ENCODE measurements around the gene CYB561. TPM values are rescaled to one million over a fixed set of nuclear protein-coding genes. Genes with fewer than 3 reads are reported as not detected.

Gene CYB561
- total RNA-seq, 2 experiments from 2014 or later: 2.2 to 13.6 TPM

DNA sequence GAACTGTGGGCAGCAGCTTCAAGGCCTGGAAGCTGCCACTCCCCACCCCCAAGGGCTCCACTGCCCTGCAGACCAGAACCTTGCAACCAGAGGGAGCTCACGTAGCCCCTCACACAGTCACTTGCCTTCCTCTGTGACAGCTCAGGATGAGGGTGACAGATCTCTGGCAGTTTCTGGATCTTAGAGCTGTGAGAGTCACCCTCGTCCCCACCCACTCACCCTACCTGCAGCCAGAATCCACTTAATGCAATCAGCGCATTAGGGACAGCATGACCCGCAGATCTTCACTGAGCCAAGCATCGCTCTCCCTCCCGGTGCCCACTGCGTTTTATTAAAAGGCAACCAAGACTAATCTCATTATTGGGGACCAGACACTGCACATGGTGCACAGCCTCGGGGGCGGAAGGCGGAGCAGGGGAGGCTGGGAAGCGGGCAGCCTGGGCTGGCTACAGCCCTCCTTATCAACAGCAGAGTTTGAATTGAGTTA is 3.5 kb downstream of the CYB561 start:
- H3K9me3 Mint-ChIP-seq (ENCODE audit: low read depth): no peaks in the 10 kb centered on the region
- ATAC-seq (no peak), DNase-seq (no peak)
- H3K4me1 Mint-ChIP-seq: peaks cover 34% of the 10 kb centered on the region
- H3K36me3 Mint-ChIP-seq: peaks cover 2% of the 10 kb centered on the region
- no peak overlapping the region for H3K27ac Mint-ChIP-seq
- CTCF ChIA-PET: interaction anchor here (1.1 to 11.4 kb wide), 4 partner anchors 12 to 170 kb away, joined by 3 to 185 read pairs (median 48); partner anchors contain the start of gene ACE
- H3K4me3 Mint-ChIP-seq: no peak overlapping the region
- peaks cover 3% of the 10 kb centered on the region for H3K27me3 Mint-ChIP-seq

DNA sequence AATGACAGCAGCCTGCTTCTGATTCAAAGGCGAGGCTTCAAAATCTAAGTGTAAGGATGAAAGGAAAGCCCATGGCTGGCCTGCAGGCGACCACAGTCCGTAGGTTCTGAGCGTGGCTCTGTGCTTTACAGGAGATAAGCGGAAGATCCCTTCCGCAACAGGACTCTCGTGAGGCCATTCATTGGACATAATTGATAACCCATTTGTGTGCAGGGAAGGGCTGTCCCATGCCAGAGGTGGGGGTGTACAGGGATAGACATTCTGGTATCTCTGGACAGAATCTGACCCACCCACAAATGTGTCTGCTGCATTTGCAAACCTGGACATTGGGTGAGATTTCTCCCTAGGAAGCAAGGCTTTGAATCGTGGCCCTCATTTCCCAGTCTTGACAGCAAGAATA is 4.0 kb downstream of the CYB561 start:
- H3K4me1 Mint-ChIP-seq: peaks cover 29% of the 10 kb centered on the region
- no peaks in the 10 kb centered on the region for H3K9me3 Mint-ChIP-seq (ENCODE audit: low read depth)
- CTCF ChIA-PET: interaction anchor here (5.2 to 11.4 kb wide), 3 partner anchors 11 to 170 kb away, joined by 29 to 185 read pairs (median 67); partner anchors contain the start of gene ACE
- no peak overlapping the region for H3K4me3 Mint-ChIP-seq
- DNase-seq: no peak
- no peak for ATAC-seq
- peaks cover 2% of the 10 kb centered on the region for H3K36me3 Mint-ChIP-seq
- peaks cover 3% of the 10 kb centered on the region for H3K27me3 Mint-ChIP-seq
- H3K27ac Mint-ChIP-seq: no peak overlapping the region

DNA sequence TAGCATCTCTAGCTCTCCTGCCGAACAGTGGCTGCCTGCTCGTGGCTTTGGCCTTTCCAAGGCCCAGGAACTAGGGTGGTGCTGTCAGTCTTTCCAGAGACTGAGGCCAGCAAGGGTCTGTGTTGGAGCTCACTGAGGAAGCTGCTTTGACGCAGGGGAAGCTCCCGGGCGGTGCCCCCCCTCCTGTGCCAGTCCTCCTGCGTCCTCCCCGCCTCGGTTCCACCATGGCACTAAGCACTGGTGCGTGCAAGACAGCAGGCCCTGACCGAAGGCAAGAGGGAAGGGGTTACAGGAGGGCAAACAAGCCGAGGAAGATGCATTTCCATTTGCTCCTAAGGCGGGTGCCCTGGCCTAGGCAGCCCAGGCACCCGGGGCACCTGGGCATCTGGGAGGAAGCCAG is 4.5 kb downstream of the CYB561 start:
- Mint-ChIP-seq H3K4me1 (peaks cover 29% of the 10 kb centered on the region), H3K36me3 (peaks cover 2% of the 10 kb centered on the region), H3K4me3 (no peak overlapping the region), H3K27me3 (peaks cover 3% of the 10 kb centered on the region), H3K27ac (no peak overlapping the region), H3K9me3 (ENCODE audit: low read depth) (no peaks in the 10 kb centered on the region)
- CTCF ChIA-PET: interaction anchor here (1.0 to 11.4 kb wide), 4 partner anchors 11 to 180 kb away, joined by 3 to 185 read pairs (median 48); partner anchors contain the start of genes ACE and MAP3K3
- no peak for ATAC-seq
- no peak for DNase-seq

DNA sequence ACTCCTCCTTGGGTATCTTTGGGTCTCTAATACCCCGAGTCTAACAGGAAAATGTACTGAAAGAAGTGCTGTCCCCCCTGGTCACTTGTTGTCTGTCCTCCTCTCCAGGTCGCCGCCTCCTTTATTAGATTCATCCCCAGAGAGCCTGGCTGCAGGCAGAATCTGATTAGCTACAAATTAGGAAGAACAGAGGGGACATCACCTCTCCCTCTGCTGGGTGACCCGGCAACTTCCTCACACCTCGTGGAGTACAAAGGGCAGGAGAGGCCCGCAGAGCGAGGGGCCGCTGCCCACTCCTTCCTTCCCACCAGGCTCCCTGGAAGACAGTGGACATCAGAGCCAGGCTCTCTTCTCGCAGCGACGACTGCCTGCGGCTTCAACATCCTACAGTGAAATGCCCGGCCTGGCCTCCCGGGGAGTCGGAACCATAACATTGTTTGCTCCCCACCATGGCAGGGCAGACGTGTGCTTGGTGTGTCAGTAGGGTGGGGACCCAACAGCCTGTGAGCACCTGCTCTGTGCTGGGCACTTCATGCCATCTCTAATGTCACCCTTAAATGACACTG is 5.3 kb downstream of the CYB561 start:
- peaks cover 33% of the 10 kb centered on the region for H3K4me1 Mint-ChIP-seq
- peaks cover 3% of the 10 kb centered on the region for H3K27me3 Mint-ChIP-seq
- H3K27ac Mint-ChIP-seq: peak overlapping the region; percentile 87
- H3K4me3 Mint-ChIP-seq: no peak overlapping the region
- no peak for DNase-seq
- peaks cover 2% of the 10 kb centered on the region for H3K36me3 Mint-ChIP-seq
- CTCF ChIA-PET: interaction anchor here (1.0 to 11.4 kb wide), 7 partner anchors 10 to 182 kb away, joined by 3 to 185 read pairs (median 5); partner anchors contain the start of genes ACE and MAP3K3
- no peak for ATAC-seq
- H3K9me3 Mint-ChIP-seq (ENCODE audit: low read depth): no peaks in the 10 kb centered on the region

DNA sequence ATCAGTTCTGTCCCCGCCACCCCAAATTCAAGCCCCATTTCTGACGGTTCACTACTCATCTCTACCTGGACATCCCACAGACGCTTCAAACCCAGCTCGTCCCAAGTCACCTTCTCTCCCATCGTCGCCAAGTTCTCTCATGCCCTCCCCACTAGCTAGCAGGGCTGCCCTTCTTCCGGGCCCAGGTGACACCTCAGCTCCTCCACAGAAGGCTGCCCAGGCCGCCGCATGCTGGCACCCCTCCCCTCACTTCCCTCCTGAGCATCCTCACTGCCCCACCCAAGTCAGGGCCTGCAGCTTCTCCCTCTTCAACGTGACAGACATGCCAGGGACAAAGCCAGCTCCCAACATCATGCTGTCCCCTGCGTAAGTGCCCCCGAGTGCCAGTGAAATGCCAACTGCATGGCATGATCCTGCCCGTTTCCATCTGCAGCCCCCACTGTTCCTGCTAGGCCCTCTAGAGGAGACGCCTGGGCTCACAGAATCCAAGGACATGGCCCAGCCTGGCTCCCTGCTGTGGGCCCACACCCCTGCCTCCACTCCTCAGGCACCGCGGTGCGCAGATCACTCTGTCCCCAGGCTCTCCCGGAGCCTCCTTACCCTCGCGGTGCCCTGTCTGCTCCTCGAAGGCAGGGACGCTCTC is 5.9 kb downstream of the CYB561 start:
- Mint-ChIP-seq H3K36me3 (peaks cover 2% of the 10 kb centered on the region), H3K27me3 (peaks cover 3% of the 10 kb centered on the region), H3K4me3 (peak overlapping the region; percentile 51), H3K4me1 (peaks cover 38% of the 10 kb centered on the region), H3K27ac (peak overlapping the region; percentile 87), H3K9me3 (ENCODE audit: low read depth) (no peaks in the 10 kb centered on the region)
- CTCF ChIA-PET: interaction anchor here (1.0 to 11.4 kb wide), 9 partner anchors 9 to 182 kb away, joined by 3 to 185 read pairs (median 5); partner anchors contain the start of genes ACE and MAP3K3
- ATAC-seq (peak; percentile 39), DNase-seq (peak; percentile 59)

DNA sequence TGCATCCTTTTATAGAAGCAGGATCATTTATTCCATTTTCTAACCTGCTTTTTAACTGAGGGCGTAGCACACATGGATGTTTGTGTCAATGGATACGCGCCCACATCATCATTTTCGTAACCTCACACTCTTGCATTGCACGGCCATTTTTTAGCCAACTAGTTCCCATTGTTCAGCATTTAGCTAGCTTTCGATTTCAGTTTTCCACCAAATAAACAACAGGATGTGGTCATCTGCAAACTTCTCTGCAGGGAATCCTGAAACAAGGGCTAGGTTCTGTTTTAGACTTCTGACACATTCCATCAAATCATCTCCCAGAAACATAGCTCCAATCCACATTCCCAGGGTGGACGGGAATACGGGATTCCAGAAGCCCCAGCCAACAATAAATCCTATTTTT is 6.4 kb downstream of the CYB561 start:
- CTCF ChIA-PET: interaction anchor here (1.0 to 11.4 kb wide), 9 partner anchors 9 to 183 kb away, joined by 3 to 185 read pairs (median 5); partner anchors contain the start of genes ACE and MAP3K3
- Mint-ChIP-seq H3K9me3 (ENCODE audit: low read depth) (no peaks in the 10 kb centered on the region), H3K27ac (peak overlapping the region; percentile 87), H3K4me3 (peak overlapping the region; percentile 51), H3K27me3 (no peaks in the 10 kb centered on the region), H3K36me3 (peaks cover 2% of the 10 kb centered on the region), H3K4me1 (peaks cover 44% of the 10 kb centered on the region)
- no peak for DNase-seq
- peak; percentile 28 for ATAC-seq

DNA sequence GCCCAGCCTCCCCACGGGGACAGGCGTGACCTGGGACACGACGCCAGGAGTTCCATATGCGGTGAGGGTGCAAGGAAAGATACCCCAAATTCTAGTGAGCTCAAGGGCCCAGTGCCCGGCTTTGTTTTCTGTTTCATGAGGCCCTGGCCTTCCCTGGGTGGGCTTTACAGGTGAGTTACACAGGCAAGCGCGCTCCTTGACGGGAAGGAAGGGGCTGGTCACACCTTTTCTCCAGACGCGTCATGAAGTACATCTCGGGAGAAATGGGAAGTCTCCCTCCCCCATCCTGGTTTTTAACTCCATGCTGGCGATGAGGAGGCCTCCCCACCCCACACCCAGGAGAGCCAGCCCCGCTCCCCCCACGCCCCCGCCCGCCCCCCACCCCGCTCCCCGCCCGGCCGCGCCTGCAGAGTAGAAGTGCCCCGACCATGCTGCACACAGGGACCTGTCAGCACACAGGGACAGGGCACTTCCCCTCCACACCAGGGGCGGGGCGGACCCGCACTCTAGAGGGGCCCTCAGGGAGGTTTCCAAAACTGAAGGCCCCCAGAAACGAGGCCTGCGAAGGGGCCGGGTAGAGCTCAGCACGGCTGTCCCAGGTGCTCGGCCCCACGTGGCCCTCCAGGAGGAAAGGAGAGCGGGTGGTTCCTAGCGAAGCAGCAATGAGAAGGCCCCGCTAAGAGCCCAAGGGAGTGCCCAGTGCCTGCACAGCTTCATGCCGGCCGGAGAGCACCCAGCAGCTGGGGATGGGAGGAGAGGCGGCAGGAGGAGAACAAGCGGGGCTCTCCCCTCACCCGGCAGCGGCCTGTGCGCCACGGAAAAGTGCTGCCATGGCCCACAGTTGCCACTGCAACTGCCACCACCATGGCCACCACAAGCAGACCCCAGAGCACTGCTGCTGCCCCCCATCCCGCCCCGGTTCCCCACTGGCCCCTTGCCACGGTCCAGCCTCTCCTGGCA is 7.7 kb downstream of the CYB561 start:
- ATAC-seq (no peak), DNase-seq (no peak)
- Mint-ChIP-seq H3K36me3 (peaks cover 2% of the 10 kb centered on the region), H3K4me1 (peaks cover 55% of the 10 kb centered on the region), H3K27me3 (no peaks in the 10 kb centered on the region), H3K4me3 (no peak overlapping the region), H3K27ac (peak overlapping the region; percentile 84), H3K9me3 (ENCODE audit: low read depth) (no peaks in the 10 kb centered on the region)
- CTCF ChIA-PET: interaction anchor here (1.6 to 11.4 kb wide), 4 partner anchors 7 to 174 kb away, joined by 6 to 185 read pairs (median 48); partner anchors contain the start of gene ACE

DNA sequence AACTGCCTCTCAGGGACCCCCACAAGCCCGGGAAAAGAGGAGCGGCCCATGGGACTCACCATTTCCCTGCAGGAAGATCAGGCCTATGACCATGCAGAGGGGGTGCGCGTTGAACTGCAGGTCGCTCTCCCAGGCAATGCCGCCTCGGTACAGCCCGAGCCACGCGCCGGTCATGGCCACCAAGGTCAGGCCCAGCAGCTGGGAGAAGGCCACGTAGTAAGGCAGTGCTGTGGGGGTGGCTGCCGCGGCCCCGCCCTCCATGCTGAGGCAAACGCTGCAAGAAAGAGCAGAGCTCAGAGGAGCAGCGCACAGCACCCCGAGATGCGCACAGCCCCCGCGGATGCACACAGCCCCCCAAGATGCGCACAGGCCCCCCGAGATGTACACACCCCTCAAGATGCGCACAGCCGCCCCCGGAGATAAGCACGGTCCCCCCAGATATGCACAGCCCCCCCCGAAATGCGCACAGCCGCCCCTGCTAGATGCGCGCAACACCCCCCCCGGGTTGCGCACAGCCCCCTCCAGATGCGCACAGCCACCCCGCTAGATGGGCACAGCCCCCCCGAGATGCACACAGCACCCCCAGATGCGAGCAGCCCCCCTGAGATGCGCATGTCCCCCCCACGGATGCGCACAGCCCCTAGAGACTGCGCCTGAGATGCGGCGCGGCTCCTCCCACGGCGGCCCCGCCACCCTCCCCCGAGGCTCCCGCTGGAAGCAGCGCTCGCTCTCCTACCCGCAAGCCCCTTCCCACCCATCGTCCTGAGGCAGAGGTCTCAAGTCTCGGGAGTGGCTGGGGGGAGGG is 8.6 kb downstream of the CYB561 start:
- CTCF ChIA-PET: interaction anchor here (3.6 to 12.8 kb wide), 4 partner anchors 6 to 175 kb away, joined by 29 to 185 read pairs (median 56); partner anchors contain the start of genes ACE and CYB561
- DNase-seq (no peak), ATAC-seq (no peak)
- H3K36me3 Mint-ChIP-seq: peaks cover 4% of the 10 kb centered on the region
- no peak overlapping the region for H3K4me3 Mint-ChIP-seq
- no peaks in the 10 kb centered on the region for H3K9me3 Mint-ChIP-seq (ENCODE audit: low read depth)
- H3K4me1 Mint-ChIP-seq: peaks cover 64% of the 10 kb centered on the region
- no peaks in the 10 kb centered on the region for H3K27me3 Mint-ChIP-seq
- H3K27ac Mint-ChIP-seq: peak overlapping the region; percentile 19

DNA sequence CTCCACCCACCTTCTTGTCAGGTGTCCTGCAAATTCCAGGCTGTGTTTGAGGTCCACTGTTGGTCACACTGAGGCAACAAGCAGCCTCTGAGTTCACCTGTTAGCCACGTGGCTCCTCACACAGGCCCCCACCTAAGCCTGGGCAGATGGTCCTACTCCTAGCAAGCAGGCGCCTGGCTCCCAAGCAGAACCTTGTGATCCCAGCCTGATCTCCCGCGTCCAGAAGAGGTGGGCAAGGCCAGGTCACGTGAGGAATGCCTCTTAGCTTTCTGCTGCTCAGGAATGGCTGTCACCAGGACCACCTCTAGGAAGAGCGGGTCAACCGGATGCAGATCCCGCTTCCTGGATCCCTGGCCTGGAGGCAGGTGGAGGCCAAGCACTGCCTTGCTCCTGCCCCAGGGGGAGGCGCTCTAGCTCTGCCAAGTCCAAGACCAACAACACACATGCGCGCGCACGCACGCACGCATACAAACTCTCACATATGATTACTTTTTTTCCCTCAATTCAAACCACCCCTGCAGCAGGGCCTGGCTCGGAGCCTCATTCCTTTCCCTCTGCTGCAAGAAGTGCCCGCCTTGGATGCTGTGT is 9.5 kb downstream of the CYB561 start:
- peak overlapping the region; percentile 11 for H3K27ac Mint-ChIP-seq
- H3K4me3 Mint-ChIP-seq: no peak overlapping the region
- CTCF ChIA-PET: interaction anchor here (0.9 to 12.8 kb wide), 5 partner anchors 7 to 174 kb away, joined by 3 to 185 read pairs (median 53); partner anchors contain the start of genes ACE and CYB561
- ATAC-seq (no peak), DNase-seq (no peak)
- no peaks in the 10 kb centered on the region for H3K27me3 Mint-ChIP-seq
- H3K4me1 Mint-ChIP-seq: peaks cover 66% of the 10 kb centered on the region
- peaks cover 4% of the 10 kb centered on the region for H3K36me3 Mint-ChIP-seq
- no peaks in the 10 kb centered on the region for H3K9me3 Mint-ChIP-seq (ENCODE audit: low read depth)

DNA sequence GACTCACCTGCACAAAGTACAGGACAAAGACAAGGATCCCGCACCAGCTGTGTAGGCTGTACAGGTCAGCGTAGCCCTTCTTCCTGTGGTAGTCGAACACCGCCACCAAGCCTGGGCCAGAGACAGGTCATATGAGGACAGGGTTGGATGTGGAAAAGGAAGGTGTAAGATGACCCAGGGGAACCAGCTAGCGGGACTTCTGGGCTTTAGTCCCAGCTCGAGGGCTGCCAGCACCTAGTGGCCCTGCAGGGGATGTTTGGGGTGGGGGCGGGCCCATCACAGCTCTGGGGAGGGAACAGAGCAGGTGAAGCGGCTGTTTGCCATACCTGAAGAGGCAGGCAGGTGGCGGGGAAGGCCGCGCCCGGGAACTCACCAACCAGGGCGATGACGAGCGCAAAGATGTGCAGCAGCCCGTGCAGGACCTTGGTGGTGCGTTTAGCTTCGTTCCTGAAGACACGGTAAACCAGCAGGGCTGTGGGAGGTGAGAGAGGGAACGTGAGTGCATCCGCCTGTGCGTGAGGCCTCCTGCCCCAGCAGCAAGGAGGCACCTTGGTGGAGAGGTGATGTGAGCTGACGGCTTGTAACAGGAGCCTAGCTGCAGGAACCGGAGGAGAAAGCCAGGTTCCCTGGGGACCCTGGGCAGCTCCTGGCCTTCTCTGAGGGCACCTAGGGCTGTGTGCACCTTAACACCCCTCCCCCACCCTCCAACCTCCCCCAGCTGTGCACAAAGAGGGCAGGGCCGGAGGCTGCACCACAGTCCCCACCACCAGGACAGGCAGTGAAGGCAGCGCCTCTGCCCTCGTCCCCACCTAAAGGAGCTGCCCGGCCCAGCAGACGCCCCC is 10.2 kb downstream of the CYB561 start:
- DNase-seq (no peak), ATAC-seq (no peak)
- CTCF ChIA-PET: interaction anchor here (0.7 to 12.8 kb wide), 11 partner anchors 8 to 177 kb away, joined by 3 to 185 read pairs (median 12); partner anchors contain the start of genes ACE, CYB561 and TACO1
- H3K4me3 Mint-ChIP-seq: no peak overlapping the region
- H3K27ac Mint-ChIP-seq: peak overlapping the region; percentile 97
- H3K9me3 Mint-ChIP-seq (ENCODE audit: low read depth): no peaks in the 10 kb centered on the region
- peaks cover 4% of the 10 kb centered on the region for H3K36me3 Mint-ChIP-seq
- no peaks in the 10 kb centered on the region for H3K27me3 Mint-ChIP-seq
- peaks cover 68% of the 10 kb centered on the region for H3K4me1 Mint-ChIP-seq

DNA sequence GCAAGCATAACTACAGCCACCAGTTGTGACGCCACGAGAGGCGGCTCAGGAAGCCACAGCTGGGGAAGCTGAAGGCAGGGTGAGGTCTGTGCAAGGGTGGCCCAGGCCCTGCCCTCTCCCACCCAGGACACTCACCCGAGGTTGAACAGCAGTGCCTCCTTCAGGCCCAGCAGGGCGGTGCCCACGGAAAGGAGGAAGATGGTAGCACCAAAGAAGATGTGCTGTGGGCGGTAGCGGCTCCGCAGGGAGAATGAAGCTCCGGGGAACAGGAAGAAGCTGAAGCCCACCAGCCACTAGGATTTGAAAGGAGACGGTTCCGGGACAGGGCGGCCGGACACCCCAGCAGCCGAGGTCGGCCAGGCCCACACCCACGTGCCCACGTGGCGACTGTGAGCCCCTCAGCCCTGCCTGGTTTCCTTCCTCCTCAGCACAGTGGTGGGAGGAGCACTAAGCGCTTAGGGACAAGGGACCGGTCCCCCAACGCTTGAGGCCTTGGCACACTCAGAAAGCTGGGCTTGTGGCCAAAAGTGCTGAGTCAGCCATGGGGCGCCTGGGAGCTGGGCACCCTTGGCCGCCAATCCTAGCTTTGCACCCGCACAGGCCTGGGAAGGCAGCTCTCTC is 11.0 kb downstream of the CYB561 start:
- Mint-ChIP-seq H3K4me1 (peaks cover 62% of the 10 kb centered on the region), H3K4me3 (peak overlapping the region; percentile 56), H3K27ac (peak overlapping the region; percentile 97), H3K36me3 (peaks cover 4% of the 10 kb centered on the region), H3K9me3 (ENCODE audit: low read depth) (no peaks in the 10 kb centered on the region), H3K27me3 (no peaks in the 10 kb centered on the region)
- ATAC-seq (peak; percentile 93), DNase-seq (peak; percentile 91)
- CTCF ChIA-PET: interaction anchor here (0.6 to 12.8 kb wide), 14 partner anchors 9 to 414 kb away, joined by 3 to 185 read pairs (median 4); partner anchors contain the start of genes ACE, CYB561, MAP3K3 and TACO1
